Esophagus (tissue), 2 donors: ENCODE measurements around the gene PKD2L1. TPM values are rescaled to one million over a fixed set of nuclear protein-coding genes. Genes with fewer than 3 reads are reported as not detected.
A peak's percentile ranks its signal among the peaks of the same experiment; 100 is the strongest.
"Not testable (repeated sequence)": the region's sequence is repeated elsewhere in the genome, so short reads cannot be mapped to it uniquely, and the experiment has no call there.

Source experiments
- H3K27ac ChIP-seq, 2 donors: one replicate each; pipeline ENCODE4 v1.5.1; 2013; ENCODE audit warnings: low read depth in 2 of 2, mild to moderate bottlenecking in 2 of 2, inconsistent platforms in 1 of 2, low read length in 1 of 2, moderate library complexity in 1 of 2
- H3K27me3 ChIP-seq, 2 donors: one replicate each; pipeline ENCODE4 v1.6.1; 2013; ENCODE audit warnings: low read length in 2 of 2, control low read depth in 1 of 2, mild to moderate bottlenecking in 1 of 2; ENCODE audit not compliant: insufficient read depth in 2 of 2, control insufficient read depth in 1 of 2
- H3K36me3 ChIP-seq, 2 donors: one replicate each; pipeline ENCODE4 v1.6.1; 2013; ENCODE audit warnings: low read length in 1 of 2; ENCODE audit not compliant: control insufficient read depth in 2 of 2, insufficient read depth in 2 of 2
- H3K4me1 ChIP-seq, 2 donors: one replicate each; pipeline ENCODE4 v1.6.1; 2013; ENCODE audit warnings: low read length in 1 of 2; ENCODE audit not compliant: control insufficient read depth in 2 of 2, insufficient read depth in 2 of 2
- H3K4me3 ChIP-seq, 2 donors: one replicate each; pipeline ENCODE4 v1.5.1; 2013; ENCODE audit warnings: low read length in 2 of 2, mild to moderate bottlenecking in 2 of 2, low read depth in 1 of 2, moderate library complexity in 1 of 2
- H3K9me3 ChIP-seq, 2 donors: one replicate each; pipeline ENCODE4 v1.6.1; 2013; ENCODE audit warnings: mild to moderate bottlenecking in 2 of 2, low read depth in 1 of 2, low read length in 1 of 2, moderate library complexity in 1 of 2; ENCODE audit not compliant: control insufficient read depth in 2 of 2, insufficient read depth in 1 of 2
- WGBS, 2 donors: extraction: QIAGEN DNeasy Blood & Tissue Kit; methylation state at CpG; one replicate each; pipeline ENCODE4 v1.1.7; 2013; 5-methylcytosine and 5-hydroxymethylcytosine counted together
- polyA plus RNA-seq, 2 donors: library from polyadenylated mRNA; stranded (reverse); fragments of 200-250 nt; gene quantifications; one replicate each; pipeline ENCODE4 v1.2.3, GENCODE V29; 2013
- donor health status: healthy with polysubstance abuse.
- donor health status: Bipolar disorder and iron deficiency.

The PKD2L1 gene
- polyA plus RNA-seq = not detected

- H3K4me3 ChIP-seq = no peak within 1 kb of the TSS
- 40 to 56% methylated on average over 5 of the region's 5 CpGs for WGBS, 2 donors
- H3K9me3 ChIP-seq = no peaks in the 10 kb centered on the region
- H3K36me3 ChIP-seq = no peaks in the 10 kb centered on the region
- H3K4me1 ChIP-seq = no peaks in the 10 kb centered on the region
- no peaks in the 10 kb centered on the region for H3K27me3 ChIP-seq
- no peak within 1 kb of the TSS for H3K27ac ChIP-seq
These were observed at the start of gene PKD2L1 for GRCh38 chr10:100330079-100330478. Gene PKD2L1 (minus strand): TSS chr10:100330228. CDS start chr10:100330103, 125 bp downstream.

DNA sequence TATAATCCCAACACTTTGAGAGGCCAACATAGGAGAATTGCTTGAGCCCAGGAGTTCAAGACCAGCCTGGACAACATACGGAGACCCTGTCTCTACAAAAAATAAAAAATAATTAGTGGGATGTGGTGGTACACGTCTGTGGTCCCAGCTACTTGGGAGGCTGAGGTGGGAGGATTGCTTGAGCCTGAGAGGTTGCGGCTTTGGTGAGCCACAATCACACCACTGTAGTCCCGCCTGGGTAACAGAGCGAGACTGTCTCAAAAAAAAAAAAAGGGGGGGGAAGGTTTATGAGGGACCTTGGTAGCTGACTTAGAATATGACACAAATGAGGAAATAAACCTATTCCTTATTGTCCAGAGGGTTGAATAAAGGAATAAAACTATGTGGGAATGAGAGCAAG is 47.8 kb upstream of the PKD2L1 start:
- H3K36me3 ChIP-seq = peaks cover 0 to 3% of the 10 kb centered on the region in 2 donors
- no peaks in the 10 kb centered on the region for H3K27me3 ChIP-seq
- H3K9me3 ChIP-seq = no peaks in the 10 kb centered on the region
- no peak overlapping the region for H3K4me3 ChIP-seq
- H3K27ac ChIP-seq = no peak overlapping the region
- WGBS, 2 donors = 85 to 87% methylated on average over 5 of the region's 5 CpGs
- no peaks in the 10 kb centered on the region for H3K4me1 ChIP-seq

GRCh38 chr10:100376656-100377055 is 46.6 kb upstream of the PKD2L1 start:
- H3K36me3 ChIP-seq, H3K9me3 ChIP-seq, H3K27ac ChIP-seq, H3K27me3 ChIP-seq, H3K4me1 ChIP-seq, H3K4me3 ChIP-seq: not testable (repeated sequence)
- WGBS, 2 donors = 79 to 91% methylated on average over 6 of the region's 6 CpGs

GRCh38 chr10:100374677-100375353 is 44.8 kb upstream of the PKD2L1 start:
- 62 to 73% methylated on average over 7 of the region's 7 CpGs for WGBS, 2 donors
- Histone ChIP-seq H3K4me3 (peak overlapping the region; percentile 2 to 80), H3K27ac (peak overlapping the region; percentile 97 to 100)
- not testable (repeated sequence) for H3K9me3 ChIP-seq, H3K27me3 ChIP-seq, H3K4me1 ChIP-seq, H3K36me3 ChIP-seq

GRCh38 chr10:100374200-100374655 is 44.2 kb upstream of the PKD2L1 start:
- WGBS, 2 donors = 5 to 15% methylated on average over 3 of the region's 3 CpGs
- Histone ChIP-seq H3K36me3 (no peaks in the 10 kb centered on the region), H3K4me3 (peak overlapping the region; percentile 49 to 80), H3K9me3 (no peaks in the 10 kb centered on the region), H3K4me1 (peaks cover 0 to 5% of the 10 kb centered on the region in 2 donors), H3K27ac (peak overlapping the region; percentile 97 to 100), H3K27me3 (no peaks in the 10 kb centered on the region)

GRCh38 chr10:100373298-100374199 is 43.5 kb upstream of the PKD2L1 start:
- Histone ChIP-seq H3K4me3 (peak overlapping the region; percentile 49 to 80), H3K9me3 (no peaks in the 10 kb centered on the region), H3K36me3 (no peaks in the 10 kb centered on the region), H3K27ac (peak overlapping the region; percentile 97 to 100), H3K4me1 (peaks cover 0 to 5% of the 10 kb centered on the region in 2 donors), H3K27me3 (no peaks in the 10 kb centered on the region)
- 0% methylated on average over 44 to 45 of the region's 45 CpGs for WGBS, 2 donors

DNA sequence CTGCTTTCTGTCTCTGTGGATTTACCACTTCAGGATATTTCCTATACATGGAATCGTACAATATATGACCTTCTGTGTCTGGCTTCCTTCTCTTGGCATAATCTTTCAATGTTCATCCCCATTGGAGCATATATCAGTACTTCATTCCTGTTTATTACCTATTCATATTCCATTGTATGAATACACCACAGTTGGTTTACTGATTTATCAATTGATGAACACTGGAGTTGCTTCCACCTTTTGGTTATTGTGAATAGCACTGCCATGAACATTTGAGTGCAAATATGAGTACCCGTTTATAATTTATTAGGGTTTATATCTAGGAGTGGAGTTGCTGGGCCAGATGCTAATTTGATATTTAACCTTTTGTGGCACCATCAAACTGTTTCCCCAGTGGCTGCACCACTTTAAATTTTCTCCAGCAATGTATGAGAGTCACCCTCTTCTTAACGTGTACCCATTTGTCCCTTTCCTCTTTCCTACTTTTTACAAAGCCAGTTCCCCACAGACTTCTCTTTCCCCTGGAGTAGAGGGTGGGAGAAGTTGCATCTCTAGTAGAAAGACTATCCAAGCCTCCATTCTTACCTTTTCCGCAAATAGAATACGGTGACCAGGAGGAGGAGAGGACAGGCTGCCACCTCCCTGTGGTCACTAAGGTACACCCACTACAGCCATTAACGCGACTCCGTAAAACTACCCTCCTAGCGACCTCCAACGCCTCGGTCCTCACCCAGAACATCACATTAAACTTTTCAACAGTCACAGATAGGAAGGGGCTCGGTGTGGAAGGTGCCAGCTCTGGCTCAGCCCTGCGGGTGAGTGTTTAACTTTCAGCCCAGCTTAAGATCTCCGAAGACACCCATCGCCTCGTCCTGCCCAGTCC is 42.6 kb upstream of the PKD2L1 start:
- no peaks in the 10 kb centered on the region for H3K36me3 ChIP-seq
- H3K4me1 ChIP-seq = peaks cover 0 to 5% of the 10 kb centered on the region in 2 donors
- H3K9me3 ChIP-seq = no peaks in the 10 kb centered on the region
- H3K4me3 ChIP-seq = peak overlapping the region; percentile 49 to 80
- WGBS, 2 donors = 15 to 29% methylated on average over 16 of the region's 16 CpGs
- no peaks in the 10 kb centered on the region for H3K27me3 ChIP-seq
- peak overlapping the region; percentile 97 to 100 for H3K27ac ChIP-seq

- H3K27ac ChIP-seq = peak overlapping the region; percentile 94 to 95
- H3K36me3 ChIP-seq = no peaks in the 10 kb centered on the region
- no peaks in the 10 kb centered on the region for H3K27me3 ChIP-seq
- peaks cover 0 to 5% of the 10 kb centered on the region in 2 donors for H3K4me1 ChIP-seq
- 70 to 71% methylated on average over 10 of the region's 10 CpGs for WGBS, 2 donors
- no peak overlapping the region for H3K4me3 ChIP-seq
- H3K9me3 ChIP-seq = no peaks in the 10 kb centered on the region
These were observed 41.5 kb upstream of the PKD2L1 start for GRCh38 chr10:100371482-100372027.
